ENCODE data around the gene MORC4. TPM values are rescaled to one million over a fixed set of nuclear protein-coding genes. Genes with fewer than 3 reads are reported as not detected.
"Not testable (repeated sequence)": the region's sequence is repeated elsewhere in the genome, so short reads cannot be mapped to it uniquely, and the experiment has no call there.

MORC4 gene
- total RNA-seq, 2 donors from 2014 or later = 3.1 to 4.6 TPM

DNA sequence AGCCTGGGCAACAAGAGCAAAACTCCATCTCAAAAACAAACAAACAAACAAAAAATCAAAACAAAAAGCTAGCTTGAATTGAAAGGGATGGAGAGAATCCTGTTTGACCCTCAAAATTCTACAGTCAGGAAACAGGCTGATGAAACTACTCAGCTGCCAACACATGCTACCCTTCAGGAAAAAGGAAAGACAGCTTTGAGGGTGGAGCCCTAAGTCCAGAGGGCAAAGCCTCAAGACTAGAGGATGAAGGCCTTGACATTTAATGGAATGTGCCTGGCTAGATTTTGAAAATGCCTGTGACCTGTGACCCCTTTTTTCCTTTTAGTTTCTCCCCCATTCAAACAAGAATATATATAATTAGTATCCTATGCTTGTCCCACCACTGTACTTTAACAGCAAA is 27.1 kb downstream of the MORC4 start:
- Mint-ChIP-seq H3K9me3 (no peaks in the 10 kb centered on the region), H3K4me3 (no peak overlapping the region), H3K4me1 (ENCODE audit: low read depth in 2 of 2) (no peaks in the 10 kb centered on the region), H3K36me3 (peaks cover 10% of the 10 kb centered on the region), H3K27ac (no peak overlapping the region), H3K27me3 (peaks cover 0 to 11% of the 10 kb centered on the region in 2 donors)
- no peak for ATAC-seq
- no peak for DNase-seq (ENCODE audit: low spot score)

DNA sequence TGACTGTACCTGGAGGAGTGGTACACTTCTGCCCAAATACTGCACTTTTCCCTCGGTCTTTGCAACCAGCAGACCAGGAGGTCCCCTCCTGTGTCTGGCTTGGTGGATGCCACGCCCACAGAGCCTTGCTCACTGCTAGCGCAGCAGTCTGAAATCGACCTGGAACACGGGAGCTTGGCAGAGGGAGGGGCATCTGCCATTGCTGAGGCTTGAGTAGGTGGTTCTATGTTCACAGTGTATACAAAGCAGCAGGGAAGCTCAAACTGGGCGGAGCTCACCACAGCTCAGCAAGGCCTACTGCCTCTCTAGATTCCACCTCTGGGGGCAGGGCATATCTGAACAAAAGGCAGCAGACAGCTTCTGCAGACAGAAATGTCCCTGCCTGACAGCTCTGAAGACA is 33.5 kb downstream of the MORC4 start:
- peaks cover 26% of the 10 kb centered on the region for H3K36me3 Mint-ChIP-seq
- peaks cover 0 to 27% of the 10 kb centered on the region in 2 donors for H3K27me3 Mint-ChIP-seq
- H3K4me3 Mint-ChIP-seq; H3K4me1 Mint-ChIP-seq (ENCODE audit: low read depth in 2 of 2); H3K27ac Mint-ChIP-seq; ATAC-seq; H3K9me3 Mint-ChIP-seq; DNase-seq (ENCODE audit: low spot score): not testable (repeated sequence)

DNA sequence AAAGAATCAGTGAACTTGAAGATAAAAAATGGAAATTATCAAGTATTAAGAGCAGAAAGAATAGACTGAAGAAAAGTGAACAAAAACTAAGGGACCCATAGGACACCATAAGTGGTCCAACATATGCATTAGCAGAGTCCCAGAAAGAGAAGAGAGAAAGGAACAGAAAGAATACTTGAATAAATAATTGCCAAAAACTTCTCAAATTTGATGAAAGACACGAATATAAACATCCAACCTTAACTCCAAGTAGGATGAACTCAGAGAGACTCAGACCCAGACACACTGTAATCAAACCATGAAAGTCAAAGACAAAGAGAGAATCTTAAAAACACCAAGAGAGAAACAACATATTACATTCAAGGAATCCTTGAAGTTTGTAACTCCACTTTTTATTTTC is 35.7 kb downstream of the MORC4 start:
- DNase-seq (ENCODE audit: low spot score) = no peak
- no peaks in the 10 kb centered on the region for H3K9me3 Mint-ChIP-seq
- no peak overlapping the region for H3K27ac Mint-ChIP-seq
- H3K36me3 Mint-ChIP-seq = peaks cover 24% of the 10 kb centered on the region
- no peak for ATAC-seq
- H3K4me1 Mint-ChIP-seq (ENCODE audit: low read depth in 2 of 2) = no peaks in the 10 kb centered on the region
- peaks cover 0 to 22% of the 10 kb centered on the region in 2 donors for H3K27me3 Mint-ChIP-seq
- H3K4me3 Mint-ChIP-seq = no peak overlapping the region

DNA sequence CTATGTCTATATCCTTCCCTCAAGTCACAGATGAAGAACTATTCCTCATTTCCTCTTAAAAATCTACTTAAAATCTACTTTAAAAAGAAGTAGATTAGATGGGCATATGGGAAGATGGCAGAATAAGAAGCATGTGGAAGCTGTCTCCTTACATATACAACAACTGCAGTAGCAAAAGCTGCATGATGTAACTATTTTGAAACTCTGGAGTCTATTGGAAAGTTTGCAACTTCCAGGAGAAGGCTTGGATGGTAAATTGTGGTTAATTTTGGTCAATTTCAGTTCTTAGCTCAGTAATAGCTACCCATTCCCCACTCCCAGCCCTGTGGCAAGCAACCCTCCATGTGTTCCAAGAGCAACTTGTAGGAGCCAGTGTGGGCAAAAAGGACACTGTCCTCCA is 36.9 kb downstream of the MORC4 start:
- H3K36me3 Mint-ChIP-seq = peaks cover 16% of the 10 kb centered on the region
- no peak overlapping the region for H3K4me3 Mint-ChIP-seq
- no peak overlapping the region for H3K27ac Mint-ChIP-seq
- H3K27me3 Mint-ChIP-seq = peaks cover 0 to 15% of the 10 kb centered on the region in 2 donors
- DNase-seq (ENCODE audit: low spot score) (no peak), ATAC-seq (no peak)
- H3K9me3 Mint-ChIP-seq = no peaks in the 10 kb centered on the region
- no peaks in the 10 kb centered on the region for H3K4me1 Mint-ChIP-seq (ENCODE audit: low read depth in 2 of 2)

DNA sequence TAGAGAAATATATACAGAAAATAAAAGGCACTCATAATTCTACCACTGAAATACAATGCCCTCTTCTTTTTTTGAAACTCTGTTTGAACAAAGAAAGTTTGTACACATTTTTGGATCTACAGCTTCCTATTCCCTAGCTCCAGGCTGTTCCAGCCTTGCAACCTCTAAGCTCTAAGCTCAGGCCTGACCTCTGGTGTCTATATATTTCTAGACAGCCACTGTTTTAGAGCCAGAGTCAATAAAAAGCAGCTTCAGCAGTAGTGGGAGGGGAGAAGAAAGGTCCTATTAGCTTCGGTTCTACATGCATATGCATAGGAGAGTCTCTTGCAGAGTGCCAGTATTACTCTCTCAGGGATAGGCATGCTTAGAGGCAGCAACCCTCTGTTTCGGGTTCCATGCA is 40.1 kb downstream of the MORC4 start:
- ATAC-seq = no peak
- Mint-ChIP-seq H3K9me3 (no peaks in the 10 kb centered on the region), H3K36me3 (peaks cover 8% of the 10 kb centered on the region), H3K27ac (no peak overlapping the region), H3K4me3 (no peak overlapping the region), H3K27me3 (peaks cover 0 to 6% of the 10 kb centered on the region in 2 donors), H3K4me1 (ENCODE audit: low read depth in 2 of 2) (no peaks in the 10 kb centered on the region)
- DNase-seq (ENCODE audit: low spot score) = no peak

DNA sequence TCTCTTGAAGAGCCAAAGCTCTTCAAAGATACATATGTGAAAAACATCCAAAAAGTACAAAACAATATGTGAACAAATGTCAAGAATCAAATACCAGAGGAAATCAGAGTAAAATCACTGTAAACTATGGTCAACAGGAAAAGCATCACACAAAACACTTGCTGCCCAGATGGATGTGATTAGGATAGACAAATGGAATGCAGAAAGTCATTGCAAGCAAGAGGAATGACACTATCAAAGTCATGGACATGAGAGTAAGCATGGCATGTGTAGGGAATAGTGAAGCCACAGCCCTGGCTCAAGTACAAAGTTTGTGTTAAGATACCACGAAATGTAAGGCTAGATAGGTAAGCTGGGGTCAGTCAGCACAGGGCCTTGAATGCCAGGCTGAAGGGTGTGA is 42.2 kb downstream of the MORC4 start:
- Mint-ChIP-seq H3K9me3 (no peaks in the 10 kb centered on the region), H3K27ac (no peak overlapping the region), H3K27me3 (no peaks in the 10 kb centered on the region), H3K4me3 (no peak overlapping the region), H3K4me1 (ENCODE audit: low read depth in 2 of 2) (no peaks in the 10 kb centered on the region), H3K36me3 (no peaks in the 10 kb centered on the region)
- no peak for DNase-seq (ENCODE audit: low spot score)
- no peak for ATAC-seq

DNA sequence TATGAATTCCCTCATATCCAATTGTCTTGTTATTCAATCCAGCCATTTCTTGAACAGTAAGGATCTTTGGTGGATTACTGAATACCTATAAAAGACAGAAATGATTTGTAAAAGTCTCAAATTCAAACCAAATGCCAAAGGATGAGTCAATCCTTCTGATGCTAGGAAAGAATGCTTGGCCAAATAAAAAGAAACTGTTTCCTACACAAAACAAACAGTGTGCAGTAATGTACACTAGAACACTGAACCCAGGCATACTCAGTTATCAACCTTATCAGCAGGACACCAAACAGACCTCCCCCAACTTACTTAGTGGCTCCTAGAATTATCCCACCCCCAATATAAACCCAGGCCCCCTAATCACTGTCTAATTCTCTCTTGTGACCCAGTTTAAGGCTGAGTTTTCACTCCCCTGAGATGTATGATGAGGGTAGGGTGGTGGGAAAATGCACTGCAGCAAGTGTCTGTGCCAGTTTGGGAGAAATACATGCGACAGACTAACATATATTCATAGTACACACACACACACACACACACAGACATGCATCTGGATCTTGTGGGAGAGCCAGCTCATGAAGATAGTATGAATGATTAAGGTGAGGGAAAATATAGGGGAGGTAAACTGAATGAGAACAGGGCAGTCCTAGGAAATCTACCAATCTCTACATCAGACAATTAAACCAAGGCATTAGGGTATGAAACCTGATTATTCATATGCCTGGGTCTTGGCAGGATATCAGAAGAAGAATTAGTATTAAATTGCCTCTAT is 44.8 kb downstream of the MORC4 start:
- H3K9me3 Mint-ChIP-seq = no peaks in the 10 kb centered on the region
- H3K36me3 Mint-ChIP-seq = no peaks in the 10 kb centered on the region
- H3K27ac Mint-ChIP-seq = no peak overlapping the region
- DNase-seq (ENCODE audit: low spot score) (no peak), ATAC-seq (no peak)
- H3K27me3 Mint-ChIP-seq = no peaks in the 10 kb centered on the region
- no peak overlapping the region for H3K4me3 Mint-ChIP-seq
- no peaks in the 10 kb centered on the region for H3K4me1 Mint-ChIP-seq (ENCODE audit: low read depth in 2 of 2)

DNA sequence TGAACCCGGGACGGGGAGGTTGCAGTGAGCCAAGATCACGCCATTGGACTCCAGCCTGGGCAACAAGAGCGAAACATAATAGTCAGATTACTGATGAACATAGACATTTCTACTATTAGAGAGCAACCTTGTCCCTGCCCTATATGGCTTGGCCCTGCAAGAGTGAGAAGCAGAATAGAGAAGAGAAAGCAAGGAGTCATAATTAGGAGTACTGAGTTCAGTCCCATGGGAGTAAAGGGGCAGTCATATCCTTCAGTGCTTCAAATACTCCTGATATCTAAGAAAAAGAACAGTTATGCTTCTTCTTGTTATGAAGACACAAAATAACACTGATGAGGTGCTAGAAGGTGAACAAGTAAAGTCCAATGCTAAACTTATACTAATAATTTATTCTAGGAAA is 46.0 kb downstream of the MORC4 start:
- peaks cover 0 to 3% of the 10 kb centered on the region in 2 donors for H3K27me3 Mint-ChIP-seq

DNA sequence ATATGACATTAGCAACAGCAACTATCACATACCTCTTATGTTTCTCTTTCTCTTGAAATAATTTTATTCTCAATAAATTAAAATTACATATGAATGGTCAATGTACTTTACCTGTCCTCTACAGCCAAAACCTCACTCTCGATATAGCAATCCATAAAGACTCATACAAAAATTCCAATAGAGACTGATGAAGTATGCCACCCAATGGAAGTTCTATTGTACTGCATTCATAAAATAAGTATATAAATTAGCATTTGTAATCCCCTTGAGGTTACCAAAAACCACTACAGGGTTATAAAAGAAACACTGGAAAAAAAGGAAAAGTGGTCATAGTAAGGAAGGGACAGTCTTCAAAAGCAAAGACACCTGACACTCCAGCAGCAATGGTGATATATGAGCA is 47.0 kb downstream of the MORC4 start:
- no peak for DNase-seq (ENCODE audit: low spot score)
- no peaks in the 10 kb centered on the region for H3K9me3 Mint-ChIP-seq
- ATAC-seq = no peak
- H3K27me3 Mint-ChIP-seq = peaks cover 0 to 3% of the 10 kb centered on the region in 2 donors
- H3K4me3 Mint-ChIP-seq = no peak overlapping the region
- H3K27ac Mint-ChIP-seq = no peak overlapping the region
- no peaks in the 10 kb centered on the region for H3K36me3 Mint-ChIP-seq
- H3K4me1 Mint-ChIP-seq (ENCODE audit: low read depth in 2 of 2) = no peaks in the 10 kb centered on the region

More for the DNA sequence above, 46.0 kb downstream of the MORC4 start:
- Mint-ChIP-seq H3K27ac (no peak overlapping the region), H3K4me1 (ENCODE audit: low read depth in 2 of 2) (no peaks in the 10 kb centered on the region), H3K36me3 (no peaks in the 10 kb centered on the region), H3K9me3 (no peaks in the 10 kb centered on the region), H3K4me3 (no peak overlapping the region)
- no peak for DNase-seq (ENCODE audit: low spot score)
- ATAC-seq = no peak

DNA sequence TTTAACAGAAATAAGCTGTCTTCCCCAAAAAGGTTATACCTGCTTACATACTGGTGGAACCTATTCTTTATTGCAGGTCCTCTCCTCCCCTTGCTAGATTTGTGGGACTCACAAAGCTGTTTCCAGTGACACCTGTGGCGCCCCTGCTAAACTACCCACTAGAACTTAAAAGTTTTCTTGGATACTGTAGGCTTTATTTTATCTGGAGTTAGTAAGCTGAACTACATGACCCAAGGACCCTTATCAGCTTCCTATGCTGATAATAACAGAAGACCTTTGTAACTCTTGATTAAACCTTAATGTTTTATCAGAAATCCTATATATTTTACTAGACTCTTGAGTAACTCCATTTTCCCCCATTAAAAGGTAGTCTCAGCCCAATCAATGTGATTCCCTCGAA is 47.5 kb downstream of the MORC4 start:
- H3K27ac Mint-ChIP-seq = no peak overlapping the region
- H3K9me3 Mint-ChIP-seq = no peaks in the 10 kb centered on the region
- H3K4me3 Mint-ChIP-seq = no peak overlapping the region
- H3K4me1 Mint-ChIP-seq (ENCODE audit: low read depth in 2 of 2) = no peaks in the 10 kb centered on the region
- ATAC-seq (no peak), DNase-seq (ENCODE audit: low spot score) (no peak)
- peaks cover 0 to 3% of the 10 kb centered on the region in 2 donors for H3K27me3 Mint-ChIP-seq
- H3K36me3 Mint-ChIP-seq = no peaks in the 10 kb centered on the region

DNA sequence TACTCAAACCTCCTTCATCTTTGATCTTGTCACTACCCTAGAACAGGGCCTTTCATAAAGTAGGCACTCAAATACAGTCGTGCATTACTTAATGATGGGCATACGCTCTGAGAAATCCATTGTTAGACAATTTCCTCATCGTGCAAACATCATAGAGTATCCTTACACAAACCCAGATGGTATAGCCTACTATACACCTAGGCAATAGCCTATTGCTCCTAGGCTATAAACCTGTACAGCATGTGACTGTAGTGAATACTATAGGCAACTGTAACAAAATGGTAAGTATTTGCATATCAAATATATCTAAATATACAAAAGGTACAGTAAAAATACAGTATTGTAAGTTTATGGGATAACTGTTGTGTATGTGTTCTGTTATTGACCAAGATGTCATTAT is 47.9 kb downstream of the MORC4 start:
- no peak overlapping the region for H3K27ac Mint-ChIP-seq
- H3K27me3 Mint-ChIP-seq = peaks cover 0 to 6% of the 10 kb centered on the region in 2 donors
- ATAC-seq = no peak
- no peak for DNase-seq (ENCODE audit: low spot score)
- no peak overlapping the region for H3K4me3 Mint-ChIP-seq
- no peaks in the 10 kb centered on the region for H3K36me3 Mint-ChIP-seq
- H3K9me3 Mint-ChIP-seq = no peaks in the 10 kb centered on the region
- no peaks in the 10 kb centered on the region for H3K4me1 Mint-ChIP-seq (ENCODE audit: low read depth in 2 of 2)

DNA sequence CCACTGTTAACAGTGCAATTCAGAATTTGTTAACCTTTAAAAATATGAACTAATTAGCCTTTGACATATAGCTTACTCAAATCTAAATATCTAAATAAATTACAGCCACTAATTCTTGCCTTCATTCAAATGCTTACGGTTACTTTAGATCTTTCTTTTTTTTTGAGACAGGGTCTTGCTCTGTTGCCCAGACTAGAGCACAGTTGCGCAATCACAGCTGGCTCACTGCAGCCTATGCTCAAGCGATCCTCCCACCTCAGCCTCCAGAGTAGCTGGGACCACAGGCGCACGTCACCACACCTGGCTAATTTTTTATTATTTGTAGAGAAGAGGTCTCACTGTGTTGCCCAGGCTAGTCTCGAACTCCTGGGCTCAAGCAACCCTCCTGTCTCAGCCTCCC is 48.8 kb downstream of the MORC4 start:
- Mint-ChIP-seq H3K4me1 (ENCODE audit: low read depth in 2 of 2) (no peaks in the 10 kb centered on the region), H3K36me3 (no peaks in the 10 kb centered on the region), H3K27ac (no peak overlapping the region), H3K4me3 (no peak overlapping the region), H3K27me3 (peaks cover 0 to 6% of the 10 kb centered on the region in 2 donors), H3K9me3 (no peaks in the 10 kb centered on the region)
- DNase-seq (ENCODE audit: low spot score) = no peak
- ATAC-seq = no peak

DNA sequence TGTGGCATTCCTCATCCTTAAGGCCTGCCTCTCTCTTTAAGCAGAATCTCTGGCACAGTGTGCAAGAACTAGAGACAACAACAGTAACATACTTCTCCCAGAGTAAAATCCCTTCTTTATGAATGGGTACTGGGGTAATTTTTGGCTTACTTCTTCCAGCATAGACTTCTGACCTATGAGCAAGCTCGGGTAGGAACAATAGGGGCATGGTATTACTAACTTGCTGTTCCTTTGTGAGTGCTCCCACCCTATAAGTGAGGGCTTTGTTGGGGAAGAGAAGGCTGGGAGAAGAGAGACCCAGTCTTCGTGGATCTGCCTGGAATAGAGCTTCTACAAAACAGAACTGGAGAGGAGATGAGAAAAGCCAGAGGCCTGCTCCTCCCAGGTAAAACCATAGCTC is 49.6 kb downstream of the MORC4 start:
- H3K4me3 Mint-ChIP-seq = no peak overlapping the region
- H3K27me3 Mint-ChIP-seq = peaks cover 0 to 6% of the 10 kb centered on the region in 2 donors
- no peaks in the 10 kb centered on the region for H3K4me1 Mint-ChIP-seq (ENCODE audit: low read depth in 2 of 2)
- no peak overlapping the region for H3K27ac Mint-ChIP-seq
- no peaks in the 10 kb centered on the region for H3K9me3 Mint-ChIP-seq
- ATAC-seq (no peak), DNase-seq (ENCODE audit: low spot score) (no peak)
- no peaks in the 10 kb centered on the region for H3K36me3 Mint-ChIP-seq

DNA sequence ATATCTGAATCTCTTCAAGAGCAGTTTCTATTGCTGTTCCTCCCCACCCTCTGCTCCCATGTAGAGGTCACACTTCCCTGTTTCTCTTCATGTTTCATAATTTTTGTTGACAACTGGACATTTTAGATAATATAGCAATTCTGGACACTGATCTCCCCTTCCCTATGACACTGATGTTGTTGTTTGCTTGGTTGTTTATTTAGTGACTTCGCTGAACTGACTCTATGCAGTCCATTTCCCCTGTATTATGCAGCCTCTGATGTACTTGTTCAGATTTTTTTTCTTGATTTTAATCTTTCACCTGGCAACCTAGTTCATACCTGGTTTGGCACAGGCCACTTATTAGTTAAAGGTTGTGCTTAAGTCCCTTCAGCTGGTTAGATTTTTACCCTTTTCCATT is 50.6 kb downstream of the MORC4 start:
- no peak overlapping the region for H3K27ac Mint-ChIP-seq
- DNase-seq (ENCODE audit: low spot score) (no peak), ATAC-seq (no peak)
- no peak overlapping the region for H3K4me3 Mint-ChIP-seq
- peaks cover 0 to 11% of the 10 kb centered on the region in 2 donors for H3K27me3 Mint-ChIP-seq
- no peaks in the 10 kb centered on the region for H3K9me3 Mint-ChIP-seq
- no peaks in the 10 kb centered on the region for H3K36me3 Mint-ChIP-seq
- H3K4me1 Mint-ChIP-seq (ENCODE audit: low read depth in 2 of 2) = no peaks in the 10 kb centered on the region

DNA sequence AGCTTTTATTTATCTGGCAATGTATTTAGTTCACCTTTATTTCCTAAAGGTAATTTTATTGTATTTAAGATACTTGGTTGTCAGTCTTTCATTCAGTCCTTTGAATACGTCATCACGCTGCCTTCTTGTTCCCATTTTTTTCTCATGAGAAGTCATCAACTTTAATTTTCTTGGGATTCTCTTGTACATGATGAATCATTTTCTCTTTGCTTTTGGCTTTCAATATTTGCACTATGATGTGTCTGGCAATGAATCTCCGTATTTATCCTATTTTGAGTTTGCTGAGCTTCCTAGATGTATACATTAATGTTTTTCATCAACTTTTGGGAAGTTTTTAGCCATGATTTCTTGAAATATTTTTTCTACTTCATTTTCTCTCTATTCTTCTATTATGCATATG is 51.4 kb downstream of the MORC4 start:
- Mint-ChIP-seq H3K9me3 (no peaks in the 10 kb centered on the region), H3K27ac (no peak overlapping the region), H3K27me3 (peaks cover 0 to 11% of the 10 kb centered on the region in 2 donors), H3K36me3 (no peaks in the 10 kb centered on the region), H3K4me1 (ENCODE audit: low read depth in 2 of 2) (no peaks in the 10 kb centered on the region), H3K4me3 (no peak overlapping the region)
- ATAC-seq = no peak
- DNase-seq (ENCODE audit: low spot score) = no peak

Data from natural killer cell treated with Interleukin-12 subunit alpha and Interleukin-12 subunit beta and Interleukin-15 and Interleukin-18, amount 100 ng/mL, for 72 hours (primary cell).